Measurements from ENCODE around the gene VAMP5.

The VAMP5 gene

GRCh38 chr2:85560812-85561279, 23.4 kb upstream of the VAMP5 start:
- DNase-seq, result no peak
- TF ChIP-seq GATA1 (IDR thresholded peaks at IDR 0.05; ENCODE audit: low read depth, low read length) (no peak), POLR2A (IDR thresholded peaks at IDR 0.05; ENCODE audit: low read length) (no peak)

GRCh38 chr2:85561280-85562212, 22.7 kb upstream of the VAMP5 start, which contains the start of gene GGCX:
TSS of gene GGCX (minus strand) at chr2:85561493. CDS start at chr2:85561428, 65 bp downstream.
- peak; percentile 97 for TF ChIP-seq POLR2A (IDR thresholded peaks at IDR 0.05; ENCODE audit: low read length)
- no peak for TF ChIP-seq GATA1 (IDR thresholded peaks at IDR 0.05; ENCODE audit: low read depth, low read length)
- DNase-seq, result peak; percentile 97

- DNase-seq, result peak; percentile 25 to 60
- TF ChIP-seq POLR2A (IDR thresholded peaks at IDR 0.05; ENCODE audit: low read length), result no peak
- TF ChIP-seq GATA1 (IDR thresholded peaks at IDR 0.05; ENCODE audit: low read depth, low read length), result no peak
These were observed 20.1 kb upstream of the VAMP5 start for GRCh38 chr2:85564144-85564563.

GRCh38 chr2:85566265-85566664, 18.0 kb upstream of the VAMP5 start:
- TF ChIP-seq GATA1 (IDR thresholded peaks at IDR 0.05; ENCODE audit: low read depth, low read length), result no peak
- TF ChIP-seq POLR2A (IDR thresholded peaks at IDR 0.05; ENCODE audit: low read length), result no peak
- DNase-seq, result no peak

- no peak for TF ChIP-seq POLR2A (IDR thresholded peaks at IDR 0.05; ENCODE audit: low read length)
- TF ChIP-seq GATA1 (IDR thresholded peaks at IDR 0.05; ENCODE audit: low read depth, low read length), result no peak
- no peak for DNase-seq
These were observed 8.5 kb upstream of the VAMP5 start for GRCh38 chr2:85575739-85576138.

GRCh38 chr2:85577063-85577385, 7.2 kb upstream of the VAMP5 start:
- TF ChIP-seq GATA1 (IDR thresholded peaks at IDR 0.05; ENCODE audit: low read depth, low read length), result no peak
- DNase-seq, result no peak

GRCh38 chr2:85577386-85578242, 6.6 kb upstream of the VAMP5 start, which contains the start of gene VAMP8:
TSS of gene VAMP8 (plus strand) at chr2:85577586. CDS start at chr2:85577647, 61 bp downstream.
- TF ChIP-seq GATA1 (IDR thresholded peaks at IDR 0.05; ENCODE audit: low read depth, low read length) (no peak), POLR2A (IDR thresholded peaks at IDR 0.05; ENCODE audit: low read length) (peak; percentile 46)
- peak; percentile 56 to 59 for DNase-seq

- DNase-seq, result peak; percentile 60 to 66
- TF ChIP-seq GATA1 (IDR thresholded peaks at IDR 0.05; ENCODE audit: low read depth, low read length), result no peak
These were observed 5.7 kb upstream of the VAMP5 start for GRCh38 chr2:85578243-85579180.

GRCh38 chr2:85579266-85579935, 4.8 kb upstream of the VAMP5 start:
- TF ChIP-seq GATA1 (IDR thresholded peaks at IDR 0.05; ENCODE audit: low read depth, low read length), result no peak
- no peak for TF ChIP-seq POLR2A (IDR thresholded peaks at IDR 0.05; ENCODE audit: low read length)
- DNase-seq, result no peak

GRCh38 chr2:85580206-85580605, 4.0 kb upstream of the VAMP5 start:
- TF ChIP-seq GATA1 (IDR thresholded peaks at IDR 0.05; ENCODE audit: low read depth, low read length), result no peak
- no peak for TF ChIP-seq POLR2A (IDR thresholded peaks at IDR 0.05; ENCODE audit: low read length)
- no peak for DNase-seq

- DNase-seq, result no peak
- no peak for TF ChIP-seq GATA1 (IDR thresholded peaks at IDR 0.05; ENCODE audit: low read depth, low read length)
- no peak for TF ChIP-seq POLR2A (IDR thresholded peaks at IDR 0.05; ENCODE audit: low read length)
These were observed 1.7 kb upstream of the VAMP5 start for GRCh38 chr2:85582492-85582891.

- no peak for DNase-seq
- TF ChIP-seq POLR2A (IDR thresholded peaks at IDR 0.05; ENCODE audit: low read length) (no peak), GATA1 (IDR thresholded peaks at IDR 0.05; ENCODE audit: low read depth, low read length) (no peak)
These were observed 421 bp upstream of the VAMP5 start for GRCh38 chr2:85583667-85584353.
